GM18519 (cell line): ENCODE measurements around the gene PIGK.
A peak's percentile ranks its signal among the peaks of the same experiment; 100 is the strongest.
"Not testable (repeated sequence)": the region's sequence is repeated elsewhere in the genome, so short reads cannot be mapped to it uniquely, and the experiment has no call there.

Source experiments
- ATAC-seq: cut with Tn5 transposase; IDR thresholded peaks from one replicate; pipeline ENCODE4 v1.9.1; 2021; ENCODE audit warnings: mild to moderate bottlenecking, moderate library complexity; ENCODE audit not compliant: unreplicated experiment, low FRiP score

The PIGK gene

DNA sequence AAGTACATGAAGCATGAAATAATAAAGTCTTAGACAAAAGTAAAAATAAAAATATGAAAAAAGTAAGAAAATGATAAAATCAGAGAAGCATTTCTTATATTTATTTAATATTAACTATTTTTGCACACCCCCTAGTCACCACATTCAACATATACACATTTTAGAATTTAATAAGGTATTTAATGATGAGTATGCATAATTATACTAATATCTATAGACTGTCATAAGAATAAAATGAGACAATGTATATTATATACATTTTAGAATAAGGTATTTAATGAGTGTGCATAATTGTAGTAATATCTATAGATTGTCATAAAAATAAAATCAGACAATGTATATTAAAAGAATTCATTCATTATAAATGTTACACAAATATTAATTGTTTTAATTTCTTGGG is 18.9 kb downstream of the PIGK start:
- no peak for ATAC-seq

DNA sequence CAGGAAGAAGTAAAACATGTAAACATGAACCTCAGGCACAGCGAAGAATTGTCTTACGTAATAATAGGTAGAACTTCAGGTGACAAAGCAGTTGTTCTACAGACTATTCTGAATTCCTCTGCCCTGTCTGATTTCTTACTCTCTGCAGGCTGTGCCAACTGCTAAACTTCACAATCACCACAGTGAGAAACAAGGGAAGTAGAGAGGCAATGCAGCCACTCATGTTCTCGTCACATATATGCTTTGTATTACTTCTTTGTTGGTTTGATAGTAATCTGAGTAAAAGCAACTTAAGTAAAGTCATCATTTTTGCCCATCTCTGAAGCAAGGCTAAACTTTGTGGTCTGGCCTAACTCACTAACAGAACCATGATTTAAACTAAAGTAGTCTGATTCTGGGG is 21.9 kb downstream of the PIGK start:
- no peak for ATAC-seq

DNA sequence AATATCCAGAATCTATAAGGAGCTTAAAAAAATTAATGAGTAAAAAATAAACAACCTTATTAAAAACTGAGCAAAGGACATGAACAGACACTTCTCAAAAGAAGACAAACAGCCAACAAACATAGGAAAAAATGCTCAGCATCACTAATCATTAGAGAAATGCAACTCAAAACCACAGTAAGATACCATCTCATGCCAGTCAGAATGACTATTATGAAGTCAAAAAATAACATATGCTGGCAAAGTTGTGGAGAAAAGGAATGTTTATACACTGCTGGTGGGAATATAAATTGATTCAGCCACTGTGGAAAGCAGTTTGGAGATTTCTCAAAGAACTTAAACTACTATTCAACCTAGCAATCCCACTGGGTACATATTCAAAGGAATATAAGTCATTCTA is 25.3 kb downstream of the PIGK start:
- no peak for ATAC-seq

DNA sequence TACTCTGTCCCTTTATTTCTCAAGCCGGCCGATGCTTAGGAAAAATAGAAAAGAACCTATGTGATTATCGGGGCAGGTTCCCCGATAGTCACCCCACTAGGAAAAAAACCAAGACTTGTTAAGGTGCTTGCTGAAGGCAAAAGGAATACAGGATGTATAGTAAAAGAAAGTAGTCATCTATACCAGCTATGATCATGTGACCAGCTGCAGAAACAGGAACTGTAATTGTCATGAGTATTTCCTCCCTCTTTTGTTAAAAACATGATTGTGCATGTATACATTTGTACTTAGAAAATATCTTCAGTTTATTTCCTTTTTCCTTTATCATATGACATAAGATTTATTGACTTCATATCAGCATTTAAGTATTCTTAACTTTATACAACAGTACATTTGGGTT is 30.5 kb downstream of the PIGK start:
- ATAC-seq: no peak

DNA sequence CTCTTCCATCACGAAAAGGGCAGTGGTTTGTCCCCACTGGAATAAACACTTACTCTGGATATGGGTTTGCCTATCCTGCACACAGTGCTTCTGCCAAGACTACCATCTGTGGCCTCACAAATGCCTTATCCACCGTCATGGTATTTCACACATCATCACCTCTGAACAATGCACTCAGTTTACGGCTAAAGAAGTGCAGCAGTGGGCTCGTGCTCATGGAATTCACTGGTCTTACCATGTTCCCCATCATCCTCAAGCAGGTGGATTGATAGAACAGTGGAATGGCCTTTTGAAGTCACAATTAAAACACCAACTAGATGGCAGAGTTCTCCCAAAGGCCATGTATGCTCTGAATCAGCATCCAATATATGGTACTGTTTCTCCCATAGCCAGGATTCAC is 32.3 kb downstream of the PIGK start:
- not testable (repeated sequence) for ATAC-seq

DNA sequence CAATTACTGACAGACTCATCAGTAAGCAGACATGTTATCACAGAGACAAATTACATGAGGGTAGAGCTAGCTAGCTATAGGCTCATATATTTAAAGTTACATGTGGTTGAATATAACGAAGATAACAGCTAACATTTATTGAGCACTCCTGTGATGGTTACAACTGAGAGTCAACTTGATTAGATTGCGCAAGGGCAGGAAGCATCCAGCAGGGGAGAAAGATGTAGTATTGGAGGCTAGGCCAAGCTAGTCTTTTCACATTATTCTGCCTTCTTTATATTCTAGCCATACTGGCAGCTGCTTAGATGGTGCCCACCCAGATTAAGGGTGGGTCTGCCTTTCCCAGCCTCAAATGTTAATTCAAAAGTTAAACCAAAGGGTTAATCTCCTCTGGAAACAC is 37.1 kb downstream of the PIGK start:
- ATAC-seq: no peak

DNA sequence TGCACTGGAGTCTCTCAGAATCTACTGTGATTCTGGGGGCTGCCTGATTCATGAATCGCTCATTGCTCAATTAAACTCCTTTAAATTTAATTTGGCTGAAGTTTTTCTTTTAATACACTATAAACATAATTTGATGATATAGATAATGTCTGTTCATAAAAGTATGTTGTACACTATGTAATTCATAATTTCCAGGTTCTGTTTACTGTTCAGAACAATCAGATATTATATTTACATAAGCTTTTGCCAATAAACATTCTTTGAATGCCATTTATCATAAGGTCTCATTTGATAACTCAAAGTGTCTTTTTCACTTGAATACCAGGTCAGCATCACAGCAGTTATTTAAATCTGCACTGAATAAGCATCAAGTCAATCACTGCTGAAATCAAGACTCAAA is 39.6 kb downstream of the PIGK start:
- no peak for ATAC-seq

DNA sequence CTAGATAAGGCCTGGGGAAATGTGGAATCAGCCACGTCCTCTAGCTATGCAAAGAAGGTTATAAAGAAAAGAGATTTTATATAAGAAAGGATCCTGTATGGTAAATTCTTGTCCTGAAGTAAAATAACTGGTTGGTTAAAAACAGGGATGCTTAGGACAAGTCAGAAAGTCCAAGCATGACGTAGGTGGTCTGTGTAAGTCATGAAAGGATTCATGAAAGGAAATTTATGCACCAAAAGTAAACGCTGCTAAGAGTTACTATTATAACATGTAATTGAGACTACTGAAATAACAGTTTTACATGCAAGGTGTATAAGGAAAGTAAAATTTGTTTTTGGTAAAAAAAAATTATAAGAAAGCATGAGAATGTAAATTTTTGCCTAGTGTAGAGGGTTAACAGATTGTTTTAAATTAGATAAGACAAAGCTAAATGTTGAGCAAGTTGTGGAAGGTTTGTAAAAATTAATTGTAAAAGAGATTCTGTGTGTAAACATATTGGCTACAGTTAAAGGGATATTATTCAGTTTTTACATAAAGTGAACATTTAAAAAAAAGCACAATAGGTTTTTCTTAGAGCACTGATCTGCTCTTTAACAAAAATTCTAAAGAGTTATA is 43.9 kb downstream of the PIGK start:
- no peak for ATAC-seq

DNA sequence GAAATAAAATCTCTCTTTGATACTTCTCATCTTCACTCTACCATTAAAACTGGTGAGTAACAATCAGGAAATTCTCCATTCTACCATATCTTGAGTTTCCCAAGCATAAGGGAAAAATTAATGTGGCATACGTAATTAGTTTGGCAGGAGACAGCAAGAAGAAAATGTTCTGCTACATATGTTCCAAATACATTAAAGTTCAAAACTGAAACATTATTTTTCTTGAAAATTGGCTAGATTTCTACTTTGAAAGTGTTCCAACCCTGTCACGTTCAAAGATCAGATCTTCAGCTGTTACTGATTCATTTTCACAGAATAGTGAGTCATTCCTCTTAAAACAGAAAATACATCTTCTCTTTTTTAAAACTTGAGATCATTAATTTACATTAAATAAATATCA is 48.5 kb downstream of the PIGK start:
- no peak for ATAC-seq

DNA sequence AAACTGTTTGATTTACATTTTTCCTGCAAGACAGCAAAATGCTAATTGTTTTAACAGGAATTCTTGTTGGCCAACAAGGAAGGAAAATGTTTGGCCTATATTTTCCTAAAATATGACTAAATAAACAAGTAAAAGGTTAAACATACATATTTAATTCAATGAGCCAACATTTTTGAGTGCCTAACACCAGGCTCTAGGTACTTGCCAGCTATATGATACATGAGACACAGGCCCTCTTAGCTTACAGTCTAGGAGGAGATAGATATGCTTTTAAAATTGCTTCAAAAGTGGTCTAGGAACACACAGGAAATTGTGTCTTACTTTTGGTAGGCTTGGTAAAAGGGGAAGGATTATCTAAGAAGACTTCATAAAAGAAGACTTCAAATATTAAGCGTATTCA is 50.9 kb downstream of the PIGK start:
- no peak for ATAC-seq

DNA sequence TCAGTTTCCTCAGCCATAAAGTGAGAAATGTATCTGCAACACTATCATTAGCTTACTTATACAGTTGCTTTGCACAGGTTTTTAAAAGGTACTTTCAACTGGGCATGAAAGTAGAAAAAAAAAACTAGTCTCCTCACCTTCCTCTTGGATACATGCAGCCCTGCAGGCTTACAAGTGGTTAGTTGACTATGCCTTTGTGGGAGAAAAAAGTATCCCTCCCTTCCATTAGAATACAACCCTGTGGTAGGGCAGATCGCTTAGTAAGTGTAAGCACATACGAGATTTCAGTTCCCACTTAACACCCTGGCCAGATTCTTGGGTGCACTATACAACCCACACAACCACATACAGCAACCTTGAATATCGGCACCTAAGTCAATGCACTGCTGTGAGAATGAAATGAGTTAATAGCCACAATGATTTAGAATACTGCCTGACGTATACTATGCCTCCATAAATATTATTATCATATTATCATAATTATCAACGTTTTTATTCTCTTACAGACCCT is 54.7 kb downstream of the PIGK start:
- no peak for ATAC-seq

DNA sequence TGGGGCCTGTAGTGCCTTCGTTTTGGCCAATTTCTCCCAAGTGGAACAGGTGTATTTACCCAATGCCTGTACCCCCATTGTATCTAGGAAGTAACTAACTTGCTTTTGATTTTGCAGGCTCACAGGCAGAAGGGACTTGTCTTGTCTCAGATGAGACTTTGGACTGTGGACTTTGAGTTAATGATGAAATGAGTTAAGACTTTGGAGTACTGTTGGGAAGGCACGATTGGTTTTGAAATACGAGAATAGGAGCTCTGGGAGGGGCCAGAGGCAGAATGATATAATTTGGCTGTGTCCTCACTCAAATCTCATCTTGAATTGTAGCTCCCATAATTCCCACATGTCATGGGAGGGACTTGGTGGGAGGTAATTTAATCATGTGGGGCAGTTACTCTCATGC is 59.5 kb downstream of the PIGK start:
- ATAC-seq: not testable (repeated sequence)

DNA sequence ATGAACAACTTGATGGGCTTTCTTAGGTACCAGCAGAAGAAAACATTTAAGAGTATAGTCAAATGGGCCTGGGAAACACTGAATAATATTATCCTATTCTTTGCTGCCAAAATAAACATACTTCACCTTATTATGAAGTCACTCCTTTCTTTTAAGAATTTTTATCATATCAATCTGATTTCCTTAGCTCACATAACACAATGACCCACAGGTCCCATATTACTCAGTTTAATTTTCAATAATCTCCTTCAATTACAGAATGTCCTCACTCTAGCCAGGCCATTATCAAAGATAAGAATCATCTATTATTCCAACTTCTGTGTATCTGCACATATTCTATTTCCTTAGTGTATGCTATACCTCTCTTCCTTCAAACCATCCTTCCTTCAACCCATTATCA is 63.0 kb downstream of the PIGK start:
- no peak for ATAC-seq

DNA sequence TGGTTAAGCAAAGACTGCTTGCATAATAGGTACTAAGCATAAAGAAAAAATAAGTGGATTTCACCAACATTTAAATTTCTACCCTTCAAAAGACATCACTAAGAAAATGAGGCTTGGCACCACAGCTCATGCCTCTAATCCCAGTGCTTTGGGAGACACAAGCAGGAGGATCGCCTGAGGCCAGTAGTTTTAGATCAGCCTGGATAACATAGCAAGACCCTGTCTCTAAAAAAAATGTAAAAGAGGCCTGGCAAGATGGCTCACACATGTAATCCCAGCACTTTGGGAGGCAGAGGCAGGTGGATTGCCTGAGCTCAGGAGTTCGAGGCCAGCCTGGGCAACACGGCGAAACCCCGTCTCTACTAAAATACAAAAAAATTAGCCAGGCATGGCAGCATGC is 73.0 kb downstream of the PIGK start:
- no peak for ATAC-seq

DNA sequence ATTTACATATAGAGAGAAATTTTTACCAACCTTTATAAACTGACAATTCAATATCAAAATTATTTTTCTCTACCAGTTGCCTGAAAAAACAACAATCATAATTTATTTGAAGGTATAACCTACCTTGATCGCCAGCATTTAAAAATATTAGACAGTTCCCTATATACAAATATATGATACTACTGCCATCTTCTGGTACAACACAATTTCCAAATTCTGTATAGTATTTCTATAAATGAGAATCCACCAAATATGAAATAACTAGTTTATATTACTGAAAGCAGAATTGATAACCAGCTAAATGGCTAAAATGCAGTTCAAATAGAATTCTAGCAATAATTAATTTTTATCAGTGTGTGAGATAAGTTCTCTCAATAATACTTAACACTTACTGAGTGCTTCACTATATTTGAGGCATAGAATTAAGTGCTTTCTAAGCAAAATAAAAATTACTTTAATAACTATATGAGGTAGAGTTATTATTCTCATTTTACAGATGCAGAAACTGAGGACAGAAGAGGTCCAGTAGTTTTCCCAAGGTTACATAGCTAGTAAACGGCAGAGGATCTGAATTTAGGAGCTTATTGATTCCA is 75.6 kb downstream of the PIGK start:
- ATAC-seq: no peak

DNA sequence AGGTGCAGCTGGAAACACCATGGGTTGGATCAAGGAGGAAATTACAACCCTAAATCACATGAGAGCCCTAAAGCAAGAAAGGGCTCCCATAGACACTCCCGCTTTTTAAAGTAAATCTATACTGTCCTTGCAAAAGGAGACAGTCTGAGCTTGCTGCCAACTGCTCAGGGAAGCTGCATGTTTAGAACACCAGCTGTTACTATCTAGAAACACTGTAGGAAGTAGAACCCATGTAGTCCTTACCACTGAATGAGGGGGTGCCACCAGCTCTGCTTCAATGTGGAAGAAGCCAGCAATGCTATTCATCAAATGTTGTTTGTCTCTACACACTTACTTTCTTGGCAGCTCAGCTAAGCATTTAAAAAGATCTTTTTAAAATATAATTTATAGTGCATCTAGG is 79.8 kb downstream of the PIGK start:
- no peak for ATAC-seq

DNA sequence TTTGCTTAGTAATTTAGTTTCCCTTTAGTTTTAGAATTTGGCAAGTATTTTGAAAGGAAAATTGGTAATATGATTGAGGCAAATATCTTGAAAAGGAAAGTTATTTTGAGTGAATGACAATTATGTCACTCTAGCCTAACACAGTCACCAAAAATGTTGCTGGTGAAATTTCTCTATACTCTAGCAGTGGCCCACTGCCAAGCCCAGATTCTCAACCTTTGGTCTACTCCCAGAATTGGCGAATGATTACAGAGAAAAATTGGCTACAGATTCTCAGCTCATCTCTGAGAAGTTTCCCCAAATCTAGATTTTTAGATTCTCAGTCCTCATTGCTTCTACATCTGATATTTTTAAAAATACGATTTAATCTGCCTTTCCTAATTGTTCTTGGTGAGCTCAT is 84.9 kb downstream of the PIGK start:
- ATAC-seq: no peak

DNA sequence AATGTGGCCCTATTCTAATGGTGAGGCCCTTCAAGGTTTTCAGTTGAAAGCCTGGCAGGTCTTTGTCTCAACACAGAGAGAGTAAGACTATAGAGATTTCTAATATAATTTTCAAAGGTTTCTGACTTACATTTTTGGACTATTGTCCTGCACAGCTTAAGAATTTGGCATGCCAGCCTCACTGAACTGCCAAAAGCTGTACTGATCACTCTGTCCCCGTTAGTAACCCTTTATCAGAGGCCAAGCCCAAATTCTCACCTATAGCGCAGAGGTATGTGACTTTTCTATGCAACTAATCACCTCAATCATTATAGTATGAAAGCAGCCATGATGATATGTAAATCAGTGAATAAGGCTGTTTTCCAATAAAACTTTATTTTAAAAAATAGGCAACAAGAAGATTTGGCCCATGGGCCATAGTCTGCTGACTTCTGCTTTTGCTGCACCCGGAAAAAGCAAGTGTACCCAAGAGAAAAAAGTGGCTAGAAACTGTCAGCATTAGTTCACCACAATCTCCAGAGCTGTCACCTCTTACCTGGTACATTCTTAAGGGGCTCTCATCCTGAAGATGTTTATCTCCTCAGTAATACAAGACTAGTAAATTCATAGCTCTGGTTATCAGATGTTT is 85.4 kb downstream of the PIGK start:
- no peak for ATAC-seq

DNA sequence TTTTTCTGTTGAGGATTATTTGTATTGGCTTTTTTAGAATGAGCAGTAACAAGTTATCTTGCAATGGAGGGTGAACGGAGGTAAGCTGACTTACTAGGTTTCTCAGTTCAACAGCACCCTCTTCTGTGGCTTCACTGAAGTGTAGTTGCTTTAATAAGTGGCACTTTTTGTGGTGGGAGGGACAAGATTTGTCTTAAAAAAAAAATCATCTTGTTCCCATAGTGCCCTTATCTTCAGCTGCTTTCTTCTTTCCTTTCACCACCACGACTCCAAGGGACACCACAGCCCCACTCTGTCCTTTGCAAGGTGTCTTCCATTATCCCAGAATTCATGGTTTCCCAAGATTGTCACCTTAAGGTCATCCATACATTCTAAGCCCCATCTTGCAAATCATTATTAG is 92.9 kb downstream of the PIGK start:
- ATAC-seq: peak; percentile 93

DNA sequence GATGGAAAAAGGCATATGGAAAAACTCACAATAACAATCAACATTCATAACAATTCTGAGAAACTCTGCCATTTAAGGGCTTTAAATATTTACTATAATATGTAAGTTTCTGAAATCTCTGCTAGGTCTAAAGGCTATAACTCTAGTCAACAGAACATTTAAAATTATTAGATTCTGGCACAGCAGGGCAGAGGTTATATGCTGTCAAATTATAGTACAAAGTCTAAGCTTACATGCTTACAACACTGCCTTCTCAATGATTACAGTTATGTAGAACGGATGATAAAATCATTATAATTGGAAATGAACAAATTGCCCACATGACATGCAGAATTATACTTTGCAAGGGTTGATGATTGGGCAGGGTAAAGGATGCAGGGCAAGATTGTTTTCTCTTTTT is 97.7 kb downstream of the PIGK start:
- ATAC-seq: no peak

DNA sequence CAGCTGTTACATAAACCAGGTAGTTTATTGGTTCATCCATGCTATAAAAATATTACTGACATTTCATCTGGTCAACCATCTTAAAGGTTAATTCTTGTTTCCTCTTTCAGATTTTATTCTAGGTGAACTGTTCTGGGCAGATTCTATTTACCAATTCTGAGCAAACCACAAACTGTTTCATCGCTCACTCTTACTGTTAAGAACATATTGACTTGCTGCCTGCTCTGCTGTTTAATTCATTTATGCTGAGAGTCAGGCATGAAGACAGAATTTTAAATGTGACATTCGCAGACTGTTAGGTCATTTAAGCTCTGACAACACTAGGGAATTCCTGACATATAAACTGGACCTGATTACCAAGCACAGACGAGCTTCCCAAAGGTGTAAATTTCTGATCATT is 98.3 kb downstream of the PIGK start:
- no peak for ATAC-seq

DNA sequence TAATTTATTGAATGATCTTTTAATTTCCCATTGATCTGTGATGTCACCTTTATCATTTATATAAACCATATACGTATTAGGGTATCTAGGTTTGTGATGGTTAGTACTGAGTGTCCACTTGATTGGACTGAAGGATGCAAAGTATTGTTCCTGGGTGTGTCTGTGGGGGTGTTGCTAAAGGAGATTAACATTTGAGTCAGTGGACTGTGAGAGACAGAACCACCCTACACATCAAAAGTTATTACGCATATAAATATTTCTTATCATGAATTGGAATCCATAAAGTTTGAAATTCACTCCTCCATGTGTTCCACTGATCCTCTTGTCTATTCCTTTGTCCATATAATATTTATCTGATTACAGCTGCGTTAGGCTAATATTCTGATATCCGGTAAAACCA is 100.5 kb downstream of the PIGK start:
- ATAC-seq: no peak
